GM06990 (cell line): ENCODE data around the gene TNRC6C.

Experiments
- DNase-seq: peaks from one replicate; pipeline ENCODE4 v3.0.0-alpha.2; 2011; ENCODE audit not compliant: insufficient read length; ENCODE audit errors: extremely low read depth
- H3K27me3 ChIP-seq: replicated peaks from 2 replicates; pipeline ENCODE4 v1.6.0; 2011; ENCODE audit warnings: low read length; ENCODE audit not compliant: control insufficient read depth, insufficient read depth
- H3K36me3 ChIP-seq: 2 replicates; pipeline ENCODE4 v1.5.1; 2011; ENCODE audit warnings: low read length; ENCODE audit not compliant: control insufficient read depth, insufficient read depth
- H3K4me3 ChIP-seq: replicated peaks from 2 replicates; pipeline ENCODE4 v1.5.1; 2011; ENCODE audit warnings: low read depth, mild to moderate bottlenecking, control low read depth, low read length
- CTCF ChIP-seq: IDR thresholded peaks from 2 replicates; pipeline ENCODE4 v1.5.1; 2011; ENCODE audit warnings: low read length, control low read depth, mild to moderate bottlenecking, inconsistent platforms; ENCODE audit not compliant: insufficient read depth, poor library complexity, severe bottlenecking

The TNRC6C gene

DNA sequence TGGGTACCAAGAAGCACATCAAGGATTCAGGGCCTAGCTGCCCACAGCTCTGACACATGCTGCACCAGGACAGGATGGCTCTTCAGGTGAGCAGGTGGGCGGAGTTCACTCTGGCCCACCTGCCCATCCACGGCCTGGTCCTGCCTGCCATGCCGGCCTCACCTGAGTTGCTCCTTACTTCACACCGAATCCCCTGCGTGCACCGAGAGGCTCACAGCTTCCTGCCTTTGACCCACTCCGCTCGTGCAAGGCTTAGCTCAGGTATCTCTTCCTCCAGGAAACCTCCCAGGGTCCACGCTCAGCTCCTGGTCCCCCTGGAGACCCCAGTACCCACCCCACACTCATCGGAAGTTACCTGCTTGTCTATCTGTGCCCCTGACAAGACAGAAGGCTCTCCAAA is 21.6 kb upstream of the TNRC6C start:
- no peak for DNase-seq
- no peak overlapping the region for H3K4me3 ChIP-seq
- no peaks in the 10 kb centered on the region for H3K36me3 ChIP-seq
- no peak for TF ChIP-seq CTCF
- no peaks in the 10 kb centered on the region; the same call in none of the 2 replicates for H3K27me3 ChIP-seq

- peaks cover 1% of the 10 kb centered on the region; the same call in 1 of the 2 replicates for H3K27me3 ChIP-seq
- H3K36me3 ChIP-seq: no peaks in the 10 kb centered on the region
- TF ChIP-seq CTCF: no peak
- H3K4me3 ChIP-seq: no peak overlapping the region
- DNase-seq: no peak
Observed at GRCh38 chr17:77941004-77941403, 17.5 kb upstream of the TNRC6C start.

DNA sequence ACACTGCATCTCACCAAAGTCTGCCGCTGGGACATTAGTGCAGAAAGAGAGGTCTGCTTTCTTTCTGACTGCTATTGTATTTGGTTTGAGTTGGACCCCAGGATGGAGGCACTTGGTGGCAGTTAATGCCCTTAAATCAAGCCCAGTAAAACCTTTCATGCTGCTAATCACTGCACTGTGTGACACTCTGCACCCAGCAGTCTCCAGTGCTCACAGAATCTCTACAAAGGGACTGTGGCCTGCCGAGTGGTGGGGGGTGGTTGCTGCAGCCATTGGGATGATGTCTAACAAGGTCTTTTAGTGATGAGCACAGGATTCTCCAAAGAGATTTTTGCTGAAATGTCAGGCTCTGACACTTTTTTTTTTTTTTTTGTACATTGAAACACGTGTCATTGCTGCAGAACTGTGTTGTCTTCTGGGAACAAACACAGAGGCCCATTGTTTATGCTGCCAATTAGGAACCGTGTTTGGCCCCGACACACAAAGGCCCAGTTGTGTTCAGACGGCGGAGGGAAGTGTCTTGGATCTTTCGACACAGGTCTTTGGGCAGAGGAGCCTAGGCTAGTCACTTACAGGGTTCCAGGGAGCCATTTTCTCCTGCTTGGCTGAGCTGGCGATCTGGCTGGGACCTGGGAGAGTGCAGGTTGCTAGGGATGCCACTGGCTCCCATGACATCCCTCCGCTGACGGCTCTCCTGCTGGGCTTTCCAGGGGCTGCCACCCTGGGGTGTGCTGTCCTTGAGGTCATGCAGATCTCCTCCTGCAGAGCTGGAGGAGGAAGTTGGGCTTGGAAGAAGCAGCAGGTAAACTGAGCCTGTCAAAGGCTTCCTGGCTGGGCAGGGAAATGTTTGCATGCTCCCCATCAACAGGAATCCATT is 16.2 kb upstream of the TNRC6C start:
- Histone ChIP-seq H3K27me3 (peaks cover 1% of the 10 kb centered on the region), H3K4me3 (no peak overlapping the region), H3K36me3 (no peaks in the 10 kb centered on the region)
- no peak for DNase-seq
- no peak for TF ChIP-seq CTCF

- Histone ChIP-seq H3K27me3 (peaks cover 1% of the 10 kb centered on the region), H3K4me3 (no peak overlapping the region)
- TF ChIP-seq CTCF: no peak
Observed at GRCh38 chr17:77943971-77944370, 14.5 kb upstream of the TNRC6C start.

GRCh38 chr17:77944390-77945222 is 13.9 kb upstream of the TNRC6C start:
- Histone ChIP-seq H3K36me3 (no peaks in the 10 kb centered on the region), H3K27me3 (peaks cover 1% of the 10 kb centered on the region), H3K4me3 (no peak overlapping the region)
- TF ChIP-seq CTCF: no peak
- no peak for DNase-seq

More at GRCh38 chr17:77943971-77944370, 14.5 kb upstream of the TNRC6C start:
- H3K36me3 ChIP-seq: no peaks in the 10 kb centered on the region
- DNase-seq: no peak
